Measurements from ENCODE around the gene MEF2B.
"Not testable (repeated sequence)": the region's sequence is repeated elsewhere in the genome, so short reads cannot be mapped to it uniquely, and the experiment has no call there.

Gene MEF2B

GRCh38 chr19:19155495-19156219 is 14.4 kb downstream of the MEF2B start:
- no peak for DNase-seq (ENCODE audit: low read depth in 2 of 2)

GRCh38 chr19:19154768-19155494 is 15.1 kb downstream of the MEF2B start:
- no peak for DNase-seq (ENCODE audit: low read depth in 2 of 2)

- no peak for DNase-seq (ENCODE audit: low read depth in 2 of 2)
Measured at GRCh38 chr19:19152668-19153384, 17.2 kb downstream of the MEF2B start.

GRCh38 chr19:19151418-19151817 is 18.6 kb downstream of the MEF2B start:
- no peak for DNase-seq (ENCODE audit: low read depth in 2 of 2)

GRCh38 chr19:19149435-19149834 is 20.6 kb downstream of the MEF2B start:
- no peak for DNase-seq (ENCODE audit: low read depth in 2 of 2)

GRCh38 chr19:19148504-19148903 is 21.6 kb downstream of the MEF2B start:
- not testable (repeated sequence) for DNase-seq (ENCODE audit: low read depth in 2 of 2)

GRCh38 chr19:19147344-19147743 is 22.7 kb downstream of the MEF2B start:
- DNase-seq (ENCODE audit: low read depth in 2 of 2), result no peak

- no peak for DNase-seq (ENCODE audit: low read depth in 2 of 2)
Measured at GRCh38 chr19:19146865-19147264, 23.2 kb downstream of the MEF2B start.

GRCh38 chr19:19145684-19146608 is 24.1 kb downstream of the MEF2B start:
- DNase-seq (ENCODE audit: low read depth in 2 of 2), result peak; percentile 10 to 20

GRCh38 chr19:19145281-19145680 is 24.8 kb downstream of the MEF2B start:
- DNase-seq (ENCODE audit: low read depth in 2 of 2), result no peak

- DNase-seq (ENCODE audit: low read depth in 2 of 2), result no peak
Measured at GRCh38 chr19:19142347-19142746, 27.7 kb downstream of the MEF2B start.

- no peak for DNase-seq (ENCODE audit: low read depth in 2 of 2)
Measured at GRCh38 chr19:19140476-19140875, 29.6 kb downstream of the MEF2B start.

- no peak for DNase-seq (ENCODE audit: low read depth in 2 of 2)
Measured at GRCh38 chr19:19139876-19140229, 30.2 kb downstream of the MEF2B start.

- peak; percentile 98 to 99 for DNase-seq (ENCODE audit: low read depth in 2 of 2)
Measured at GRCh38 chr19:19138109-19138981, 31.7 kb downstream of the MEF2B start, which contains the start of gene TMEM161A. Gene TMEM161A (minus strand): TSS chr19:19138478. CDS start chr19:19138428, 50 bp downstream.

GRCh38 chr19:19137556-19138108 is 32.4 kb downstream of the MEF2B start:
- DNase-seq (ENCODE audit: low read depth in 2 of 2), result no peak

GRCh38 chr19:19135713-19136112 is 34.4 kb downstream of the MEF2B start:
- not testable (repeated sequence) for DNase-seq (ENCODE audit: low read depth in 2 of 2)

GRCh38 chr19:19134687-19135158 is 35.3 kb downstream of the MEF2B start:
- DNase-seq (ENCODE audit: low read depth in 2 of 2), result no peak

- no peak for DNase-seq (ENCODE audit: low read depth in 2 of 2)
Measured at GRCh38 chr19:19133985-19134384, 36.1 kb downstream of the MEF2B start.

- DNase-seq (ENCODE audit: low read depth in 2 of 2), result no peak
Measured at GRCh38 chr19:19132912-19133311, 37.2 kb downstream of the MEF2B start.

GRCh38 chr19:19131989-19132388 is 38.1 kb downstream of the MEF2B start:
- no peak for DNase-seq (ENCODE audit: low read depth in 2 of 2)
